ENCODE data around the gene MCM8.

DNA sequence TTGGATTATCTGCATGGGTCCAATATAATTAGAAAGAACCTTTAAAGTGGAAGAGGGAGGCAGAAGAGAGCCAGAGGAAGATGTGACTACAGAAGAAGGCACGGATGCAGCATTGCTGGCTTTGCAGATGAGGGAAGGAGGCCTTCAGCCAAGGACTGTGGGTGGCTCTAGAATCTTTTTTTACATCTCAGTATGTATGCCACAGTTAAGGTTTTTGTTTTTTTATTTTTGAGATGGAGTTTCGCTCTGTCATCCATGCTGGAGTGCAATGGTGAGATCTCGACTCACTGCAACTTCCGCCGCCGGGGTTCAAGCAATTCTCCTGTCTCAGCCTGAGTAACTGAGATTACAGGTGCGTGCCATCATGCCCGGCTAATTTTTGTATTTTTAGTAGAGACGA is 49.3 kb downstream of the MCM8 start:
- TF ChIP-seq, protein P1, sequence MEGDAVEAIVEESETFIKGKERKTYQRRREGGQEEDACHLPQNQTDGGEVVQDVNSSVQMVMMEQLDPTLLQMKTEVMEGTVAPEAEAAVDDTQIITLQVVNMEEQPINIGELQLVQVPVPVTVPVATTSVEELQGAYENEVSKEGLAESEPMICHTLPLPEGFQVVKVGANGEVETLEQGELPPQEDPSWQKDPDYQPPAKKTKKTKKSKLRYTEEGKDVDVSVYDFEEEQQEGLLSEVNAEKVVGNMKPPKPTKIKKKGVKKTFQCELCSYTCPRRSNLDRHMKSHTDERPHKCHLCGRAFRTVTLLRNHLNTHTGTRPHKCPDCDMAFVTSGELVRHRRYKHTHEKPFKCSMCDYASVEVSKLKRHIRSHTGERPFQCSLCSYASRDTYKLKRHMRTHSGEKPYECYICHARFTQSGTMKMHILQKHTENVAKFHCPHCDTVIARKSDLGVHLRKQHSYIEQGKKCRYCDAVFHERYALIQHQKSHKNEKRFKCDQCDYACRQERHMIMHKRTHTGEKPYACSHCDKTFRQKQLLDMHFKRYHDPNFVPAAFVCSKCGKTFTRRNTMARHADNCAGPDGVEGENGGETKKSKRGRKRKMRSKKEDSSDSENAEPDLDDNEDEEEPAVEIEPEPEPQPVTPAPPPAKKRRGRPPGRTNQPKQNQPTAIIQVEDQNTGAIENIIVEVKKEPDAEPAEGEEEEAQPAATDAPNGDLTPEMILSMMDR (IDR thresholded peaks at IDR 0.05), result no peak
- TF ChIP-seq CBFB (CRISPR knock-in tag; IDR thresholded peaks at IDR 0.05; ENCODE audit: low read depth) (no peak), SMAD3 (CRISPR knock-in tag; IDR thresholded peaks at IDR 0.05; ENCODE audit: borderline replicate concordance) (no peak), CREM (CRISPR knock-in tag; IDR thresholded peaks at IDR 0.05) (no peak), TP53 (CRISPR knock-in tag; IDR thresholded peaks at IDR 0.05) (no peak), E2F4 (CRISPR knock-in tag; IDR thresholded peaks at IDR 0.05; ENCODE audit: borderline replicate concordance, low read depth) (no peak), ETV6 (CRISPR knock-in tag; IDR thresholded peaks at IDR 0.05) (no peak), TEAD1 (CRISPR knock-in tag; IDR thresholded peaks at IDR 0.05) (no peak)
